Body of pancreas (tissue), 4 donors: ENCODE measurements around the gene KLK4.

Source experiments
- CTCF ChIP-seq, 7 experiments: fragments of 450-650 bp in 4 of 7; fragments of 200-600 bp in 3 of 7; sonication (generic) in 3 of 7; IDR thresholded peaks; one replicate each; pipeline ENCODE4 v1.5.1; 2016 to 2019; ENCODE audit warnings: antibody characterized with exemption in 7 of 7
- POLR2A ChIP-seq, 3 donors: fragments of 450-650 bp; IDR thresholded peaks; one replicate each; pipeline ENCODE4 v1.6.1; 2016; ENCODE audit warnings: antibody characterized with exemption in 3 of 3, mild to moderate bottlenecking in 2 of 3

GRCh38 chr19:50912102-50912599 lies 956 bp upstream of the KLK4 start:
- TF ChIP-seq CTCF (IDR thresholded peaks at IDR 0.05) (no peak), POLR2A (IDR thresholded peaks at IDR 0.05) (no peak)
